ENCODE measurements around the gene UBA52. TPM values are rescaled to one million over a fixed set of nuclear protein-coding genes. Genes with fewer than 3 reads are reported as not detected.
"Not testable (repeated sequence)": the region's sequence is repeated elsewhere in the genome, so short reads cannot be mapped to it uniquely, and the experiment has no call there.

The UBA52 gene
- polyA plus RNA-seq, 3 donors: 832 to 3,024 (median 896) TPM

GRCh38 chr19:18590273-18591272, 18.9 kb downstream of the UBA52 start:
- Mint-ChIP-seq H3K4me1 (peaks cover 48% of the 10 kb centered on the region), H3K27ac (peak overlapping the region in 5 of 7 donors; percentile 54 to 78 (median 61)), H3K9me3 (peaks cover 0 to 3% (median 1%) of the 10 kb centered on the region in 7 donors), H3K27me3 (ENCODE audit: low read depth in 3 of 3) (peaks cover 11 to 23% (median 22%) of the 10 kb centered on the region in 3 donors), H3K36me3 (peaks cover 15 to 21% of the 10 kb centered on the region in 2 donors), H3K4me3 (peak overlapping the region; percentile 78 to 82)
- Histone ChIP-seq H3K27ac (ENCODE audit: low read depth in 1 of 2, low read length in 2 of 2) (no peak overlapping the region), H3K27me3 (ENCODE audit: control insufficient read depth in 2 of 2, insufficient read depth in 2 of 2, low read length in 2 of 2) (peaks cover 5 to 16% of the 10 kb centered on the region in 2 donors), H3K4me2 (replicated peaks; ENCODE audit: extremely low read depth, low read length, poor library complexity, severe bottlenecking) (peak overlapping the region; percentile 99), H3K79me2 (ENCODE audit: insufficient read depth, low read length) (peaks cover 8% of the 10 kb centered on the region), H3K9ac (ENCODE audit: insufficient read depth, low read length, poor library complexity, severe bottlenecking) (no peak overlapping the region), H3K36me3 (replicated peaks in 1 of 2; ENCODE audit: control insufficient read depth in 1 of 2, insufficient read depth in 2 of 2, low read length in 2 of 2) (peaks cover 7 to 8% of the 10 kb centered on the region in 2 donors), H3K4me3 (replicated peaks in 1 of 3; ENCODE audit: low read depth in 2 of 3, low read length in 3 of 3) (peak overlapping the region in 1 of 3 experiments; percentile 92), H4K20me1 (ENCODE audit: insufficient read depth, low read length) (peaks cover 30% of the 10 kb centered on the region), H2AFZ (ENCODE audit: insufficient read depth, low read depth, low read length, poor library complexity, severe bottlenecking) (no peak overlapping the region), H3K4me1 (ENCODE audit: control insufficient read depth in 1 of 2, insufficient read depth in 2 of 2, low read length in 2 of 2) (peaks cover 42 to 64% of the 10 kb centered on the region in 2 donors), H3K9me3 (replicated peaks in 1 of 2; ENCODE audit: control insufficient read depth in 1 of 2, insufficient read depth in 1 of 2, low read length in 2 of 2) (no peaks in the 10 kb centered on the region)
- 85% methylated on average over 29 of the region's 40 CpGs for WGBS (ENCODE audit: insufficient coverage)
- TF ChIP-seq, protein P1, sequence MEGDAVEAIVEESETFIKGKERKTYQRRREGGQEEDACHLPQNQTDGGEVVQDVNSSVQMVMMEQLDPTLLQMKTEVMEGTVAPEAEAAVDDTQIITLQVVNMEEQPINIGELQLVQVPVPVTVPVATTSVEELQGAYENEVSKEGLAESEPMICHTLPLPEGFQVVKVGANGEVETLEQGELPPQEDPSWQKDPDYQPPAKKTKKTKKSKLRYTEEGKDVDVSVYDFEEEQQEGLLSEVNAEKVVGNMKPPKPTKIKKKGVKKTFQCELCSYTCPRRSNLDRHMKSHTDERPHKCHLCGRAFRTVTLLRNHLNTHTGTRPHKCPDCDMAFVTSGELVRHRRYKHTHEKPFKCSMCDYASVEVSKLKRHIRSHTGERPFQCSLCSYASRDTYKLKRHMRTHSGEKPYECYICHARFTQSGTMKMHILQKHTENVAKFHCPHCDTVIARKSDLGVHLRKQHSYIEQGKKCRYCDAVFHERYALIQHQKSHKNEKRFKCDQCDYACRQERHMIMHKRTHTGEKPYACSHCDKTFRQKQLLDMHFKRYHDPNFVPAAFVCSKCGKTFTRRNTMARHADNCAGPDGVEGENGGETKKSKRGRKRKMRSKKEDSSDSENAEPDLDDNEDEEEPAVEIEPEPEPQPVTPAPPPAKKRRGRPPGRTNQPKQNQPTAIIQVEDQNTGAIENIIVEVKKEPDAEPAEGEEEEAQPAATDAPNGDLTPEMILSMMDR (IDR thresholded peaks at IDR 0.05): peak; percentile 34
- intact Hi-C loops (cut with micrococcal nuclease): no loop called here
- DNase-seq: peak in 2 of 3 donors; percentile 21 to 47

DNA sequence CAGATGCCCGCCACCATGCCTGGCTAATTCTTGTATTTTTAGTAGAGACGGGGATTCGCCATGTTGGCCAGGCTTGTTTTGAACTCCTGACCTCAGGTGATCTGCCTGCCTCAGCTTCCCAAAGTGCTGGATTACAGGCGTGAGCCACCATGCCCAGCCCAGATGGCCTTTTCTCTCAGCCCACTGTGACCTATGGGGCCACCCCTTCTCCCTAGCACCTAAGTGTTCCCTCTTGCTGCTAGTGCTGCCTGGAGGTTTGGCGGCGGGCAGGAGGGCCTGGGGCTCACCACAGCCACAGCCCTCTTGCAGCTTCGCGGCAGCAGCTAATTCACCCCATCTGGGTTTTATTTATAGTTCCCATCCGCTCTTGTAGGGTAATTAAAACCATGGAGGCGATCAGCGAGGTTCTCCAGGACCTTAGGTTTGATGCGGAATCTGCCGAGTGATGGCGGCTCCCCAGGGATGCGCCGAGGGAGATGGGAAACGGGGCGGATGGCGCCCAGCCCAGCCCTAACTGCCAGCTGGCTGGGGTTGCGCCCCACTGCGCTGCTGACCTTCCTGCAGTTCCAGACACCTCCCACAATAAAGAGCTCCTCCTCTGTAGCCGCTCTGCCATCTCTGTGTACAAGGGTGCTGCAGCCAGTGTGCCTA, 20.2 kb downstream of the UBA52 start:
- 95% methylated on average over 16 of the region's 22 CpGs for WGBS (ENCODE audit: insufficient coverage)
- Mint-ChIP-seq H3K36me3 (peaks cover 15 to 21% of the 10 kb centered on the region in 2 donors), H3K9me3 (peaks cover 0 to 9% (median 2%) of the 10 kb centered on the region in 7 donors), H3K4me3 (no peak overlapping the region), H3K4me1 (peaks cover 42% of the 10 kb centered on the region), H3K27me3 (ENCODE audit: low read depth in 3 of 3) (peaks cover 22 to 34% (median 33%) of the 10 kb centered on the region in 3 donors), H3K27ac (no peak overlapping the region)
- no peak for DNase-seq
- H3K9ac ChIP-seq (ENCODE audit: insufficient read depth, low read length, poor library complexity, severe bottlenecking): no peak overlapping the region
- TF ChIP-seq, protein P1 (IDR thresholded peaks at IDR 0.05): no peak
- H3K4me1 ChIP-seq (ENCODE audit: control insufficient read depth in 1 of 2, insufficient read depth in 2 of 2, low read length in 2 of 2): peaks cover 34 to 58% of the 10 kb centered on the region in 2 donors
- intact Hi-C loops (cut with micrococcal nuclease): no loop called here
- peaks cover 8% of the 10 kb centered on the region for H3K79me2 ChIP-seq (ENCODE audit: insufficient read depth, low read length)
- peaks cover 30% of the 10 kb centered on the region for H4K20me1 ChIP-seq (ENCODE audit: insufficient read depth, low read length)
- H3K27ac ChIP-seq (ENCODE audit: low read depth in 1 of 2, low read length in 2 of 2): no peak overlapping the region
- H3K9me3 ChIP-seq (replicated peaks in 1 of 2; ENCODE audit: control insufficient read depth in 1 of 2, insufficient read depth in 1 of 2, low read length in 2 of 2): no peaks in the 10 kb centered on the region
- H3K4me3 ChIP-seq (replicated peaks in 1 of 3; ENCODE audit: low read depth in 2 of 3, low read length in 3 of 3): no peak overlapping the region
- H3K36me3 ChIP-seq (replicated peaks in 1 of 2; ENCODE audit: control insufficient read depth in 1 of 2, insufficient read depth in 2 of 2, low read length in 2 of 2): peaks cover 7 to 8% of the 10 kb centered on the region in 2 donors
- H3K27me3 ChIP-seq (ENCODE audit: control insufficient read depth in 2 of 2, insufficient read depth in 2 of 2, low read length in 2 of 2): peaks cover 7 to 23% of the 10 kb centered on the region in 2 donors
- no peak overlapping the region for H3K4me2 ChIP-seq (replicated peaks; ENCODE audit: extremely low read depth, low read length, poor library complexity, severe bottlenecking)
- no peak overlapping the region for H2AFZ ChIP-seq (ENCODE audit: insufficient read depth, low read depth, low read length, poor library complexity, severe bottlenecking)

DNA sequence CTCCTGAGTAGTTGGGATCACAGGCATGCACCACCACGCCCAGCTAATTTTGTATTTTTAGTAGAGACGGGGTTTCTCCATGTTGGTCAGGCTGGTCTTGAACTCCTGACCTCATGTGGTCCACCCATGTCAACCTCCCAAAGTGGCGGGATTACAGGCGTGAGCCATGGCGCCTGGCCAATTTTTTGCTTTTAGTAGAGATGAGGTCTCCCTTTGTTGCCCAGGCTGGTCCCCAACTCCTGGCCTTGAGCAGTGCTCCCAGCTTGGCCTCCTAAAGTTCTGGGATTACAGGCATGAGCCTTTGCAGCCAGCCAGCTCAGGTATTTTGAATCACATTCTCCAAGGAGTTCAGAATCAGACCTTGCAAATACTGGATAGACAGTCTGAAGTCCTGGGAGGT, 21.1 kb downstream of the UBA52 start:
- DNase-seq; H3K4me3 ChIP-seq (replicated peaks in 1 of 3; ENCODE audit: low read depth in 2 of 3, low read length in 3 of 3); H3K36me3 ChIP-seq (replicated peaks in 1 of 2; ENCODE audit: control insufficient read depth in 1 of 2, insufficient read depth in 2 of 2, low read length in 2 of 2); H3K4me2 ChIP-seq (replicated peaks; ENCODE audit: extremely low read depth, low read length, poor library complexity, severe bottlenecking); H2AFZ ChIP-seq (ENCODE audit: insufficient read depth, low read depth, low read length, poor library complexity, severe bottlenecking); H3K79me2 ChIP-seq (ENCODE audit: insufficient read depth, low read length); H3K9me3 ChIP-seq (replicated peaks in 1 of 2; ENCODE audit: control insufficient read depth in 1 of 2, insufficient read depth in 1 of 2, low read length in 2 of 2); H3K27ac Mint-ChIP-seq; intact Hi-C loops (cut with micrococcal nuclease); H3K27ac ChIP-seq (ENCODE audit: low read depth in 1 of 2, low read length in 2 of 2); H3K9ac ChIP-seq (ENCODE audit: insufficient read depth, low read length, poor library complexity, severe bottlenecking); H3K9me3 Mint-ChIP-seq; H3K4me3 Mint-ChIP-seq: not testable (repeated sequence)
- WGBS (ENCODE audit: insufficient coverage): no CpG with 5 or more reads among the region's 5 CpGs
- peaks cover 24 to 38% (median 35%) of the 10 kb centered on the region in 3 donors for H3K27me3 Mint-ChIP-seq (ENCODE audit: low read depth in 3 of 3)
- H4K20me1 ChIP-seq (ENCODE audit: insufficient read depth, low read length): peaks cover 30% of the 10 kb centered on the region
- H3K36me3 Mint-ChIP-seq: peaks cover 15 to 21% of the 10 kb centered on the region in 2 donors
- peaks cover 42% of the 10 kb centered on the region for H3K4me1 Mint-ChIP-seq
- peaks cover 7 to 26% of the 10 kb centered on the region in 2 donors for H3K27me3 ChIP-seq (ENCODE audit: control insufficient read depth in 2 of 2, insufficient read depth in 2 of 2, low read length in 2 of 2)
- peaks cover 35 to 55% of the 10 kb centered on the region in 2 donors for H3K4me1 ChIP-seq (ENCODE audit: control insufficient read depth in 1 of 2, insufficient read depth in 2 of 2, low read length in 2 of 2)

Measured in CD14-positive monocyte (primary cell).